ENCODE data around the gene MGMT.

MGMT gene

GRCh38 chr10:129525401-129525801 lies 58.4 kb downstream of the MGMT start:
- Histone ChIP-seq H3K27me3 (ENCODE audit: insufficient read depth, poor library complexity, severe bottlenecking) (no peaks in the 10 kb centered on the region), H3K4me3 (replicated peaks; ENCODE audit: insufficient read depth, low read length) (no peak overlapping the region), H3K27ac (replicated peaks) (no peak overlapping the region)
- TF ChIP-seq GABPA (IDR thresholded peaks at IDR 0.05; ENCODE audit: low read depth) (no peak), SPI1 (IDR thresholded peaks at IDR 0.05; ENCODE audit: borderline replicate concordance, low read depth) (no peak), REST (IDR thresholded peaks at IDR 0.05; ENCODE audit: insufficient replicate concordance, low read depth) (no peak)
- DNase-seq (ENCODE audit: low read depth in 1 of 2, low spot score in 1 of 2), result no peak

GRCh38 chr10:129526943-129527342 lies 59.9 kb downstream of the MGMT start:
- Histone ChIP-seq H3K27ac (replicated peaks) (no peak overlapping the region), H3K27me3 (ENCODE audit: insufficient read depth, poor library complexity, severe bottlenecking) (no peaks in the 10 kb centered on the region), H3K4me3 (replicated peaks; ENCODE audit: insufficient read depth, low read length) (no peak overlapping the region)
- no peak for TF ChIP-seq SPI1 (IDR thresholded peaks at IDR 0.05; ENCODE audit: borderline replicate concordance, low read depth)
- TF ChIP-seq REST (IDR thresholded peaks at IDR 0.05; ENCODE audit: insufficient replicate concordance, low read depth), result no peak
- no peak for TF ChIP-seq GABPA (IDR thresholded peaks at IDR 0.05; ENCODE audit: low read depth)
- no peak for TF ChIP-seq CTCF (IDR thresholded peaks at IDR 0.05; ENCODE audit: insufficient read depth, low read length)
- no peak for TF ChIP-seq POLR2AphosphoS5 (IDR thresholded peaks at IDR 0.05; ENCODE audit: low read depth)
- DNase-seq (ENCODE audit: low read depth in 1 of 2, low spot score in 1 of 2), result no peak

GRCh38 chr10:129528376-129528978 lies 61.4 kb downstream of the MGMT start:
- no peak for DNase-seq (ENCODE audit: low read depth in 1 of 2, low spot score in 1 of 2)
- no peak for TF ChIP-seq SPI1 (IDR thresholded peaks at IDR 0.05; ENCODE audit: borderline replicate concordance, low read depth)
- no peak for TF ChIP-seq CTCF (IDR thresholded peaks at IDR 0.05; ENCODE audit: insufficient read depth, low read length)
- TF ChIP-seq REST (IDR thresholded peaks at IDR 0.05; ENCODE audit: insufficient replicate concordance, low read depth), result no peak
- TF ChIP-seq POLR2AphosphoS5 (IDR thresholded peaks at IDR 0.05; ENCODE audit: low read depth), result no peak
- no peak for TF ChIP-seq GABPA (IDR thresholded peaks at IDR 0.05; ENCODE audit: low read depth)
- Histone ChIP-seq H3K27me3 (ENCODE audit: insufficient read depth, poor library complexity, severe bottlenecking) (no peaks in the 10 kb centered on the region), H3K27ac (replicated peaks) (no peak overlapping the region), H3K4me3 (replicated peaks; ENCODE audit: insufficient read depth, low read length) (no peak overlapping the region)
